GM19035 (cell line): Measurements from ENCODE around the gene OTOS.

Source experiments
- ATAC-seq: cut with Tn5 transposase; IDR thresholded peaks from one replicate; pipeline ENCODE4 v1.9.1; 2021; ENCODE audit not compliant: unreplicated experiment

OTOS gene

DNA sequence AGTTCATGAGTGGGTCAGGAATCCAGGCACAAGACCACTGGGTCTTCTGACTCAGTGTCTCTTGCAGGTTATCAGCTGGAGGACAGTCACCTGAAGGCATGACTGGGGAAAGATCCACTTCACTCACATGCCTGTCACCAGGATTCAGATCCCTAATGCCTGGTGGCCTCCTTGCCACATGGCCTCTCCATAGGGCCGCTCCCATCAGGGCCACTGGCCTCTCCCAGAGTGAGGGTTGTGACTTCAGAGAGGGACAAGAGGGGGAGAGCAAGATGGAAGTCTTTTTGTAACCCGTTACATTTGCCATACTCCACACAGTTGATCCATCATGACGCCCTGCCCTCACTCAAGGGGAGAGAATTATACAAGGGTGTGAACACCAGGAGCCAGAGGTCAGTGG lies 13.0 kb upstream of the OTOS start:
- ATAC-seq, result no peak

DNA sequence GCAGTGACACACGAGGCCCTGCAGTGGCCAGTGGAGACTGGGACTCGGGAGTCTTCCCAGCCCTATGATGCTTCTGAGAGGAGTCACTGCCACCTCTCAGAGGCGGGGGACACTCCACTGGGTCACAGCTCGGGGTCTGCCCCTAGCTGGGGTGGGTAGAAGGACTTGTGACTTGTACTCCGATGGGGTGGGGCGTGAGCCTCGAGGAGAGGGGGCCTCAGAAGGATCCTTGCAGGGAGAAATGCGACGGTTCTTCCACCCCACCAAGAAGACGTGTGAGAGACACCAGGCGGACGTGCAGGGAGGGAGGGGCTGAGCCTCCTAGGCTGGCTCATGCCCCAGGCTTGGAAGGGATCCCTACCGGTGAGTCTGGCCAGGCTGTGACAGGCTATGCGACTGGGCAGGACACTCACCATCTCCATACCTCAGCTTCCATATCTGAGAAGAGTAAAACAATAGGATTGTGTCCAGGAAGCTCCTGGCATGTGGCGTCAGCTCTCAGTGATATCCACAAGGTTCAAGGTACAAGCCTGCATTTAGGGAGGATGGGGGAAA lies 11.1 kb upstream of the OTOS start:
- no peak for ATAC-seq

DNA sequence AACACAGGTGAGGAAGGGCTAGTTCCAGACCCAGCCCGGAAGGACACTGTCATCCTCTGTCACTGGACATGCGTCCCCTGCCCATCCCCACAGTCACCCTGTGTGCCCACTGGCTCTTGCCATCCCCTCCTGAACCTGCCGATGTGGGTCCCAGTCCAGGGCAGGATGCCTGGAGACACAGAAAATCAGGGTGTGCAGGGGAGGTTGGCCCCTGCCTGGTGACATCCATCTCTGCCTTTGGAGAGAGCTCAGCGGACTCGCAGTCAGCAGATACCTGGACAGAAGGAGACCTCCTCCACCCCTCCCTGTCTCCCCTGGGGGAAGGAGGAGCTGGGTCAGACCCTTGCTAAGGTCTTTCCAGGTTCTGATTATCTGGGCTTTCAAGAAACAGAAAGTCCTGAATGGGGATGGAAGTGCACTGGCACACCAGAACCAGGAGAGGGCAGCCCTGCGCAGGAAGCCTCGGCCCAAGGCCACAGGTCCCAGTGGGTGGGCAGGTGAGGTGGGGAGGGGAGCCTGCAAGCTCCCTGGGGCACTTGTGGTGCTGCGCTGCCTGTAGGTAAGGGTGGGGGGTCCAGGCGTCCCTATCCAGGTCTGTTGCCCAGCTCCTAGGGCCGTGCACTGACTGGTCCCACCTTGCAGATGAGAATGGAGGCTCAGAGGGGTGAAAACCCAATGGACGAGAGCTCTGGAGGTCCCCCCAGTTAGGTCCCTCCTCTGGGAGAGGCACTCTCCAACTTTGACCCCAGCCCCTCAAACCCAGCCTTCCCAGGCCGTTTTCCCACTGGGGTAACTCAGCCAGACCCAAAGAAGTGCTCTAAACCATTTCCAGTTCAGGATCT lies 9.7 kb upstream of the OTOS start:
- ATAC-seq, result no peak

DNA sequence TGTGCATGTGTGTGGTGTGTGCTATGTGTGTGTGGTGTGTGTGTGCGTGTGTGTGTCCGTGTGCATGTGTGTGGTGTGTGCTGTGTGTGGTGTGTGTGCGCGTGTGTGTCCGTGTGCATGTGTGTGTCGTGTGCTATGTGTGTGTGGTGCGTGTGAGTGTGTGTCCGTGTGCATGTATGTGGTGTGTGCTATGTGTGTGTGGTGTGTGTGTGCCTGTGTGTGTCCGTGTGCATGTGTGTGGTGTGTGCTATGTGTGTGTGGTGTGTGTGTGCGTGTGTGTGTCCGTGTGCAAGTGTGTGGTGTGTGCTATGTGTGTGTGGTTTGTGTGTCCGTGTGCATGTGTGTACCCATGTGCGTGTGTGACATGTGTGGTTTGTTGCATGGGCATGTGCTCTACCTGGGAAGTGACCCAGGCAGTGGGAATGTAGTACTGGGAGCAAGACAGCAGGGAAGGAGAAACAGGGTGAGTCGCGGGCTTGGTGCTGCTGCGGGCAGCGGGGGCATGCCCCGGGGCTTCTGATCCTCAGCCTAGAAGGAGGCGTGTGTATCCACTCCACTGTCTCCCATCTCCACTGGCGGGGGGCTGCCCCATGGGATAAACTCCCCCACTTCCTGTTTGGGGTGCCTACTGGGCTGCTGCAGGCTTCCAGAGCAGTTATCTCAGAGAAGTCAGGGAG lies 7.6 kb upstream of the OTOS start:
- no peak for ATAC-seq

DNA sequence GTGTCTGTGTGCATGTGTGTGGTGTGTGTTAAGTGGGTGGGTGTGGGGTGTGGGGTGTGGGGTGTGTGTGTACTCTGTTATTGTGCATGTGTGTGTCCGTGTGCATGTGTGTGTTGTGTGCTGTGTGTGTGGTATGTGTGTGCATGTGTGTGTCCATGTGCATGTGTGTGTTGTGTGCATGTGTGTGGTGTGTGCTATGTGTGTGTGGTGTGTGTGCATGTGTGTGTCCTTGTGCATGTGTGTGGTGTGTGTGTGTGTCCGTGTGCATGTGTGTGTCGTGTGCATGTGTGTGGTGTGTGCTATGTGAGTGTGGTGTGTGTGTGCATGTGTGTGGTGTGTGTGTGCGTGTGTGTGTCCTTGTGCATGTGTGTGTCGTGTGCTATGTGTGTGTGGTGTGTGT lies 6.9 kb upstream of the OTOS start:
- no peak for ATAC-seq

DNA sequence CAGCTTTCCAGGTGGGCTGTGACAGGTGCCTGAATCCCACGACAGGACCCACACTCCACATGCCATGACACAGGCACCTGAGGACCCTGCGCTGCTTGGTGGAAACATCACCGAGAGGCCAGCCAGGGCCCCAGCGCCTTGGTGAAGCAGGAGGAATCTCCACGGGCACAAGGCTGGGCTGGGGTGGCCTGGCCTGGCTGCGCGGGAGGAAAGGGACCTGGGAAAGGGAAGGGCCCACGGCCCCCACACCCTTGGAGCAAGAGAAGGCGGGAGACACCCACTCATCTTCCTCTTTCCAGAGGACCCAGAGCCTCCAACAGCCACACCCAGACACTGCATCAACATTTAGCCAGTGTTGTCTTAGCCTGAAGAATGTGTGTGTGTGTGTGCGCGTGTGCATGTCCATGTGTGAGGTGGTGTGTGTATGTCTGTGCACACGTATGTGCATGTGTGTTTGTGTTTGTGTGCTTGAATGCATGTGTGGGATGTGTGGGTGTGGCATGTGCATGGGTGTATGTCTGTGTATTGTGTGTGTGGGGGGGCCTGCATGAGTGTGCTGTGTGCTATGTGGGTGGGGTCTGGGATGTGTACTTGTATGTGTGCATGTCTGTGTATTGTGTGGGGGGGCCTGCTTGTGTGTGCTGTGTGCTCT lies 6.3 kb upstream of the OTOS start:
- no peak for ATAC-seq

DNA sequence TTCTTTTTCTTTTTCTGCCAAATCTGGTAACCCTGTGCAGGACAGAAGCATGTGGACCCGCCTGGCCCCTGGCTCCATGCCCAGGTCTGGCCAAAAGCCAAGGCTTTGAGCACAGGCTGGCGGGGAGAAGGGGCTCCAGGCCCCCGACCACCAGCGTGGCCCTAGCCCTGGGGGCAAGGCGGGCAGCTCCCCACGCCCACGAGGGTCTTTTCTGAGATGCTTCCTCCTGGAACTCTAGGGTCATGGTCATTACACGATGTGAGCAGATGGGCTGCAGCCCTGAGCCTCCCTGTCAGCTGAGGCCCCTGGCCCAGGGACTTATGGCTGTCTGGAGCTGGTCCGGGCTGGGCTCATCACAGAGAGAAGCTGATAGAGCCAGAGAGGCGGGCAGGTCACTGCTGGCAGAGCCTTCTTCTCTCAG lies 5.7 kb upstream of the OTOS start:
- ATAC-seq, result no peak

DNA sequence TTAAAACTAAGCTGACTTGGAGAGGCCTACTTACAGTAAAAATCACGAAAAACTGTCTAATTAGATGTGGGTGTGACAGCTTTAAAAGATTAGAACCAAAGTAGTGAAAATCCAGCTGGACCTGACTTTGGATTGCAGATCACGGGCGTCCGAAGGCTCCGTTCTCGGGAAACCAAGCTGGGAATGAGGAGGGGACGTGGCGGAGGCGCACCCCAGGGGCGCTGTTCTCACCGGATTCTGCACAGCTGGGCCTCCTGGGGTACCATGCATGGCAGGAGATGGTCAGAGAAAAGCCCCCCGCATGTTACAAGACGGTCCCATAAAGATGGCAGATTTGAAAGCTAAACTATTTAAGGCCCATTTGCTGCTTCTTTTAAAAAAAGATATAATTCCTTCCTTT lies 5.0 kb upstream of the OTOS start:
- ATAC-seq, result no peak

DNA sequence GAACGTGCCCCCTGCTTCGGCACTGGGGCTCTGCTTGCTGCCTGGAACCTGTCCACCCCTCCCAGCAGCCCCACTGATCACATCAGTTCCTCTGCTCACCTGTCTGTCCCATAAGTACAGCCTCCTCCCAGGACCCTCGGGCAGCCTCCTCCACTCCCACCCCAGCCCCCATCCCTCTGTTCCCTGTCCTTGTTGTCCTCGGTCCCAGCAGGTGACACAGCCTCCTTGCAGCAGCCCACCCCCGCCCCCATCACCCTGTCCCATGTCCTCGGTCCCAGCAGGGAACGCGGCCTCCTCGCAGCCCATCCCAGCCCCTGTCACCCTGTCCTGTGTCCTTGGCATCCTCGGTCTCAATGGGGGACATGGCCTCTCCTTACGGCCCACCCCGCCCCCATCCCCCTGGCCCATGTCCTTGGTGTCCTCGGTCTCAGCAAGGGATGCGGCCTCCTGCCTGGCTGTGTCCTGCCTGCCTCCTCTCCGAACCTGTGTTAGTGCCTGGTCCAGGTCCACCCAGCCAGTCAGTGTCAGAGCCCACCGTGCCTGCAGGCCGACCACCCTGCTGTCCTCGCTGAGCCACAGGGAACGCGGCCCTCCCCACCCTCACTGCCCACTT lies 4.3 kb upstream of the OTOS start:
- no peak for ATAC-seq

DNA sequence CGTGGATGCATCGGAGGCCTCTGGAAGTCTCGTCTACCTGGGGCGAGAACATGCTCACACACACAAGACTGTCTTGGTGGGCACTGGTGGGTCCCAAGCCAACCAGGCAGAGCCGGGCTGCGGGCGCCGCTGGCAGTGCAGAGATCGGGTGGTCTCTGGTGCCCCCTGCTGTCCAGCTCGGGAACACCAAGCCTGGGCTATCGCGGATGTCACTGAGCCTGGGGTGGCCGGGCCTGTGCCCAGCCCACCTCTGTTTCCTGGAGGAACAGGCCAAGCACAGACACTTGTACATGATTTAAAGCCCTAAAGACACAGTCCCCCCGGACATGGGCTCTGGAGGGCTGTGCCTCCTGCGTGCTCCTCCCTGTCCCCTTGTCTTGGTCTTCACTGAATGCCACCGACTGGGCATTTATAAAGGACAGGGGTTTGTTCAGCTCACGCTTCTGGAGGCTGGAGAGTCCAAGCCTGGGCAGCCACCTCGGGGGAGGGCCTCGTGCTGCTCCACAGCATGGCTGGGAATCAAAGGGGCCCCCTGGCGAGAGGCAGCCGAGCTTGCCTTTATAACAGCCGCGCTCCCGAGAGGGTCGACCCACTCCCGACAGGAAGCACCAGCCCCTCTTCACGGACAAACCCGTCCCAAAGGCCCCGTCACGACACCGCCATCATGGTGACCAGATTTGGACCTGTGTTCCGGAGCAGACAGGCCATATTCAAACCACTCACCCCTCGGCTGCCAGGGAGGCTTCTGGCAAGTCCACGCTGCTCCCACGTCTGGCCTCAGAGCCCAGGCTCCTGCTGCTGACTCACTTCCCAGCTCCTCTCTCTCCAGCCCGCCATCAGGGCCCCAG lies 3.6 kb upstream of the OTOS start:
- ATAC-seq, result no peak

DNA sequence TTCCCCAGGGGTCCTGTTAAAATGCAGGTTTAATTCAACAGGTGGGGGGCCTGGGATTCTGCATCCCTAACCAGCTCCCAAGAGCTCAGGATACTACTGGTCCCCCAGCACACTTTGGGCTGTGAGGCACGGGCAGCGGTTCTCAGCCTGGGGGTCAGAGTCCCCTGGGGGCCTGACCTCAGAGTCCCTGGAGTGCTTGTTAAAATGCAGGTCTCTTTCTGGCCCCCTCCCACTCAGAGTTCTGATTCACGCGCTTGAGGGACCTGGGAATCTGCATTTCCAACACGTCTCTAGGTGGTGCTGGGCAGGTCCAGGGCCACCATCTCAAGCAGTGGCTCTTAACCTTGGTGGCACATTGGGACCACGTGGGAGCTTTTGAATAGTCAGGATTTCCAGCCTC lies 2.8 kb upstream of the OTOS start:
- ATAC-seq, result no peak

DNA sequence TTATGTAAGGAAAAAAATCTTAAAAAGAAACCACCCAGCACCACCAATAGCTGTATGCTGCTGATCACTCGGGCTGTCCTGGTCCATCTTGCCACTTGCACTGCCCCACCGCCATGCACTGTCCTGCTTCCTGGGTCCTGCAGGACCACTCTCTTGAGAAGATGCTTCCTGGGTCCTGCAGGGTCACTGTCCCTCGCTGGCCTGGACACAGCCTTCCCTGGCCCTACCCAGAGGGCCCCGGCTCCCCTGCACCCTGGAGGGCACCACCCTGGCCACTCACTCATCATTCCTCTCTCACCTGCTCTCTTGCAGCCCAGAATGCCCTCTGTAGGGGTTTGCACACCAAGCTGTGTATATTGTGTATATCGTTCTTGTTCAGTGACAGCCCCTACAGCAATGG lies 2.4 kb upstream of the OTOS start:
- no peak for ATAC-seq

DNA sequence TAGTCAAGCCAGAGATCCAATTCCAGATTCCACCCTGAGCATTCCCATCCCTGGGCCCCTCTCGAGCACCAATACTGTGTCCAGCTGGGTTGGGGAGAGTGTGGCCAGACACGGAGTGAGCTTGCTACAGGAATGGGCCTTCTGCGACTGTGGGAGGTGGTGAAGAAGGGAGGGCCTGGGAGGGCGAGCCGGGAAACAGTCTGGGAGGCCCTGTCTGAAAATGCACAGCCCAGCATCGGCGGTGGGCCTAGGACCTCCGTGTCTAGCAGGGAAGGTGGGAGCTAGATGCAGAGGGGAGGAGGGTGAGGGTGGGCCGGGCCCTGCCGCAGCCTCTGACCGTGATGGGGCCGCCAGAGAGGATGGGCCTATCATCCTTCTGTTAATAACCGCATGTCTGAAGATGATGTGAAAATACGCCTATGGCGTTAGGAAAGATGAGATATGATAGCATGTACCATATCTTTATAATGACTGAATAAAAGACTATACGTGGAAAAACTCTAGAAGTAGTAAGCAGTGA lies 1.9 kb upstream of the OTOS start:
- ATAC-seq, result no peak

DNA sequence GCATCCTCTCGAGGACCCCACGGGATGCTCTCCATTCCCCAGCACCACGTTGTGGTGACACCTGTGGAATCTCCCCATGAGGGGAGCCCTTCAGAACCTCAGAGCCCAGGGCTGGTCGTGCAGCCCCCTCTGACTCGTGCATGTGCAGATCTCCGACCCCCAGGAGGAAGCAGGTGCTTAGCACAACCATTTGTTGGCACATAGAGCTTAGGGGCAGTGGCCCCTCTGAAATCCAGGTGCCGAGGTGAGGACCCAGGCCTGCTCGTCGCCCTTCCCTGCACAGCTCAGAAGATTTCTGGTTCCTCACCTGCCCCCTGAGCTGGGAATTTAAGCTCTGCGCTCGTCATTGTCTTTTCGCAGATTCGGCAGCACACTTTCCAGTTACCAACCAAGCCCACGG lies 1.3 kb upstream of the OTOS start:
- no peak for ATAC-seq

DNA sequence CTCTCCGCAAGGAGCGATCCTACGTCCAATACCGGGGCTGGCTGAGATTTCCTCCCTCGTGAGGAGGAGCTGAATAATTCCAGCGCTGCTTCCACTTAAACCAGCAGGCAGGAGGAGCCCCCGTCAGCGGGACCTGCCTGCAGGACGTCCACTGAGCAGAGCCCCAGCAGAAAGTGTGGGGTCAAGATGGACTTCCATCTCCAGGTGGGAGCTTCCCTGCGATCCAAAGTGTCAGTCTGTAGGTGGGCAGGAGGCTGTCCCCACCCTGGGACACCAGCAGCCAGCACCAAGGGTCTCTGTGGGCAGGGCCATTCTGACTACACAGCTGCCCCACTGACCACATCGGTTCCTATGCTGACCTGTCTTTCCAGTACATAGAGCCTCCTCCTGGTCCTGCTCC lies 462 bp upstream of the OTOS start:
- no peak for ATAC-seq

DNA sequence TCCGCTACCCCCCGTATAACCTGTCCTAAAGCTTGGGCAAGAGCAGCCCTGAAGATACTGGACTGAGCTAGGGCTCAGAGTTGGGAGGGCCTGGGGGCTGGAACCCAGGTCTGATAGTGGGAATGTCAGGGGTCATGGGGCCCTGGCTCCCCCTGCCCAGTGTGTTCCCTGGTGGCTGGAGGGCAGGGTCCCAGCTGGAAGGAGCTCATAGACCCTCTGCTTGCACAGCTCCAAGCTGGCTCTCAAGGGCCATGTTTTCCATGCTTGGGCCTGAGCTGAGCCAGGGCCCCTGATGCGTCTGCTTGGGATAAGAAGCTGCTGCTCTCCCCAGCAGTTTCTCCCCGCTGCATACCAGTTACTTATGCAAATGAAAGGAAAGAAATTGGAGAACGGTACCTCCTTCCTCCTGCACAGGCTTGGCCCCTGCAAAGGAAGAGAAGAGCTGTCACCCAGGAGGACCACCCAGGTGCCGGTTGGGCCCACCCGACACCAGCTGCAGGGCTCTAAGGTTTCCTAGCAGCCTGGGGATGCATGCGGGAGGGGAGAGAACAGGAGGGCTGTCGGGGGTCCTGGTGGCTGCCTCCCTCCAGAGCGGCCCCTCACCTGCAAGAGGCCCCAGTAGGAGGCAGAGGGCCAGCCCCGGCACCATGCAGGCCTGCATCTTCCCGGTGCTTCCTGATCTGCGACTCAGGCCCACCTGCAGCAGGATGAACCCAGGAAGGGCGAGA lies 628 bp downstream of the OTOS start:
- no peak for ATAC-seq

DNA sequence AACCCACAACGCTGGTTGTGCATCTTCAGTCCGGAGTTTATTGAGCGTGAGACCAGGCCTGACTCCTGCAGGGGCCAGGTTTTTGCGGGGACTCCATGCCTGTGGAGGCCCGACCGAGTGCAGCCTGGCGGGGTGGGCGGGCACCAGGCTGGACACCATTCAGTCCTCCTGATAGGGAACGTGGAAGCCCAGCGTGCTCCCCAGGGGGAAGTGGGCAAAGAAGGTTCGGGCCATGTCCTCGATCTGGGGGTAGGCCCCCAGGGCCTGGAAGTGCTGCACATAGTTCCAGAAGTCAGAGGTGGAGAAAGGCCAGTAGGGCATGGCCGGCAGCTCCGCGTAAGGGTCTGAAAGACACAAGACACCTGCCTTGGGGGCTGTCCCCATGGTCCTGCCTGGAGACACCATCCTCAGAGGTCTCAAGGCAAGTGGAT lies 1.4 kb downstream of the OTOS start:
- no peak for ATAC-seq

DNA sequence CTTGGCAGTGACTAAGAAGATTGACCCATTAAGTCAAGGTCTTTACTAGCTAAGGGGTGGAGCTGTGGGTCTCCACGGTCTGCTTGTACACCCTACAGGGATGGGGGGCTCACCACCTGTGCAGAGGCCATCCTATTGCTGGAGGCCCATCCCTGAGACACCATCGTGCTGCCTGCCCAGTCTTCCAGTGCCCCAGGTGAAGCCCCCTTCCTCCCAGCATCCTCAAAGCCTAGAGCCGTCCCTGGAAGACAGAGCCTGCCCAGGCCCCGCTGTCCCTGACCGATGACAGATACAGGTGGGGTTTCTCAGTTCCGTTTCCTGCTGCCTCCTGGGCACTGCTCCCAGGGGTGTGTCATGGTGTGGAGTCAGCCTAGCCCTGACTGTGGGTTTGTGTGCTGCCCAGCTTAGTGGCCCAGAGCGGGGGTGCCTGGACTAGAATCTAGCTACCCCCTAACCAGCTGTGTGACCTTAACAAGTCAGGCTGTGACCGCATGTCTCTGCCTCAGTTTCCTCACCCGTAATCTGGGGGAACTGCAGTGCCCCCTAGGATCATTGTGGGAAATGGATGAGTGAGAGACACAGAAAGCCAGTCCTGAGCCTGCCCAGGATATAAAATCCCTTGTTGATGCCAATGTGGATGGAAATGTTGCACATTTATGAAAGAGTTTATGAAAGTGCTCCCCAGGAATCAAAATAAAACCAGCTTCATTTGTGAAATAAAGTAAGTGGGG lies 2.0 kb downstream of the OTOS start:
- ATAC-seq, result no peak
